Bone marrow (tissue), 2 donors: Measurements from ENCODE around the gene WDTC1.

Experiments used
- DNase-seq, 2 donors: peaks; one replicate each; lab custom pipeline; 2025; lab: John Stamatoyannopoulos, UW

The WDTC1 gene

GRCh38 chr1:27335506-27336422, 101.3 kb downstream of the WDTC1 start:
- no peak for DNase-seq

- no peak for DNase-seq
Observed at GRCh38 chr1:27336756-27337155, 102.3 kb downstream of the WDTC1 start.

- no peak for DNase-seq
Observed at GRCh38 chr1:27338751-27339150, 104.3 kb downstream of the WDTC1 start.

GRCh38 chr1:27339213-27339612, 104.8 kb downstream of the WDTC1 start:
- no peak for DNase-seq

- peak; percentile 25 to 61 for DNase-seq
Observed at GRCh38 chr1:27341525-27342252, 107.3 kb downstream of the WDTC1 start, which contains the start of gene SYTL1. TSS of gene SYTL1 (plus strand) at chr1:27342022. CDS start at chr1:27345335, 3,313 bp downstream.

GRCh38 chr1:27342391-27342777, 108.0 kb downstream of the WDTC1 start:
- no peak for DNase-seq

GRCh38 chr1:27342778-27343638, 108.6 kb downstream of the WDTC1 start:
- peak; percentile 34 to 91 for DNase-seq

- no peak for DNase-seq
Observed at GRCh38 chr1:27343639-27344025, 109.2 kb downstream of the WDTC1 start.

- DNase-seq, result no peak
Observed at GRCh38 chr1:27345272-27345671, 110.8 kb downstream of the WDTC1 start.

- no peak for DNase-seq
Observed at GRCh38 chr1:27346357-27346756, 111.9 kb downstream of the WDTC1 start.

- DNase-seq, result no peak
Observed at GRCh38 chr1:27346991-27347624, 112.7 kb downstream of the WDTC1 start.

- no peak for DNase-seq
Observed at GRCh38 chr1:27348861-27349783, 114.7 kb downstream of the WDTC1 start.

- no peak for DNase-seq
Observed at GRCh38 chr1:27349784-27350662, 115.6 kb downstream of the WDTC1 start.

- DNase-seq, result no peak
Observed at GRCh38 chr1:27350663-27351540, 116.5 kb downstream of the WDTC1 start.

GRCh38 chr1:27351541-27352107, 117.2 kb downstream of the WDTC1 start:
- DNase-seq, result no peak

GRCh38 chr1:27353166-27353565, 118.7 kb downstream of the WDTC1 start:
- DNase-seq, result no peak

- no peak for DNase-seq
Observed at GRCh38 chr1:27353629-27354028, 119.2 kb downstream of the WDTC1 start.

GRCh38 chr1:27355683-27356082, 121.3 kb downstream of the WDTC1 start:
- DNase-seq, result no peak
